Neural progenitor cell (in vitro differentiated cells): ENCODE data around the gene NTN4. TPM values are rescaled to one million over a fixed set of nuclear protein-coding genes. Genes with fewer than 3 reads are reported as not detected.

Experiments used
- DNase-seq: peaks from one replicate; pipeline ENCODE4 v3.0.0-alpha.2; 2016; ENCODE audit warnings: low spot score
- H2AFZ ChIP-seq: fragments of 200-600 bp; sonication (generic); replicated peaks from 2 replicates; pipeline ENCODE4 v1.6.1; 2016; ENCODE audit warnings: antibody characterized with exemption
- H3F3A ChIP-seq: fragments of 200-600 bp; sonication (generic); 2 replicates; pipeline ENCODE4 v1.6.1; 2016; ENCODE audit warnings: antibody characterized with exemption, low read depth
- H3K27ac ChIP-seq: fragments of 200-600 bp; sonication (generic); 2 replicates; pipeline ENCODE4 v1.5.1; 2016; ENCODE audit warnings: mild to moderate bottlenecking
- H3K27me3 ChIP-seq: fragments of 200-600 bp; sonication (generic); 2 replicates; pipeline ENCODE4 v1.6.1; 2016; ENCODE audit warnings: mild to moderate bottlenecking, moderate library complexity
- H3K36me3 ChIP-seq: fragments of 200-600 bp; sonication (generic); 2 replicates; pipeline ENCODE4 v1.5.1; 2016
- H3K4me1 ChIP-seq: fragments of 200-600 bp; sonication (generic); 2 replicates; pipeline ENCODE4 v1.6.1; 2016; ENCODE audit warnings: mixed run types
- H3K4me2 ChIP-seq: fragments of 200-600 bp; sonication (generic); 2 replicates; pipeline ENCODE4 v1.6.1; 2016
- H3K4me3 ChIP-seq: fragments of 200-600 bp; sonication (generic); 2 replicates; pipeline ENCODE4 v1.5.1; 2016
- H3K79me2 ChIP-seq: fragments of 200-600 bp; sonication (generic); 2 replicates; pipeline ENCODE4 v1.6.1; 2016; ENCODE audit warnings: low read depth
- H3K9ac ChIP-seq: fragments of 200-600 bp; sonication (generic); 2 replicates; pipeline ENCODE4 v1.6.1; 2016
- H3K9me3 ChIP-seq: fragments of 200-600 bp; sonication (generic); 2 replicates; pipeline ENCODE4 v1.5.1; 2016; ENCODE audit warnings: low read depth
- H4K20me1 ChIP-seq: fragments of 200-600 bp; sonication (generic); 2 replicates; pipeline ENCODE4 v1.6.1; 2016; ENCODE audit warnings: low read depth
- H3K27ac Mint-ChIP-seq: 3 replicates; pipeline ENCODE4 v1.8.0; 2021; ENCODE audit warnings: mixed read lengths
- H3K27me3 Mint-ChIP-seq: 2 replicates; pipeline ENCODE4 v1.8.0; 2022; ENCODE audit warnings: low read depth, mild to moderate bottlenecking, inconsistent platforms, moderate library complexity, mixed read lengths; ENCODE audit not compliant: insufficient read depth
- H3K36me3 Mint-ChIP-seq: 3 replicates; pipeline ENCODE4 v1.8.0; 2021; ENCODE audit warnings: mixed read lengths
- H3K4me1 Mint-ChIP-seq: 3 replicates; pipeline ENCODE4 v1.8.0; 2021; ENCODE audit warnings: mixed read lengths
- H3K4me3 Mint-ChIP-seq: 3 replicates; pipeline ENCODE4 v1.8.0; 2021; ENCODE audit warnings: mild to moderate bottlenecking, moderate library complexity, mixed read lengths
- H3K9me3 Mint-ChIP-seq: 3 replicates; pipeline ENCODE4 v1.8.0; 2020; ENCODE audit warnings: mixed read lengths
- CTCF ChIP-seq: fragments of 200-600 bp; sonication (generic); IDR thresholded peaks from 2 replicates; pipeline ENCODE4 v1.5.1; 2017; ENCODE audit warnings: antibody characterized with exemption, mild to moderate bottlenecking
- EZH2 ChIP-seq: fragments of 200-600 bp; sonication (generic); IDR thresholded peaks from 2 replicates; pipeline ENCODE4 v1.6.1; 2017; ENCODE audit warnings: antibody characterized with exemption, mild to moderate bottlenecking, moderate library complexity
- EZH2phosphoT487 ChIP-seq: fragments of 200-600 bp; sonication (generic); IDR thresholded peaks from 2 replicates; pipeline ENCODE4 v1.6.1; 2017; ENCODE audit warnings: antibody characterized with exemption
- total RNA-seq: library from RNA; depleted of rRNA; stranded (reverse); fragments of >200 nt; gene quantifications from 2 replicates; pipeline ENCODE4 v1.2.3, GENCODE V29; 2015; ENCODE audit warnings: low replicate concordance

NTN4 gene
- total RNA-seq, 1 donor from 2014 or later = 2.3 TPM

GRCh38 chr12:95699579-95699978 lies 91.0 kb downstream of the NTN4 start:
- Histone ChIP-seq H3K4me3 (no peak overlapping the region), H2AFZ (no peak overlapping the region), H3K79me2 (no peaks in the 10 kb centered on the region), H3K4me1 (no peaks in the 10 kb centered on the region), H3K27ac (no peak overlapping the region), H3K27me3 (no peaks in the 10 kb centered on the region), H4K20me1 (no peaks in the 10 kb centered on the region), H3K9ac (no peak overlapping the region), H3K36me3 (no peaks in the 10 kb centered on the region), H3F3A (no peaks in the 10 kb centered on the region), H3K9me3 (no peaks in the 10 kb centered on the region), H3K4me2 (no peak overlapping the region)
- TF ChIP-seq CTCF (no peak), EZH2 (no peak), EZH2phosphoT487 (no peak)
- Mint-ChIP-seq H3K4me1 (no peaks in the 10 kb centered on the region), H3K4me3 (no peak overlapping the region), H3K9me3 (no peaks in the 10 kb centered on the region), H3K27me3 (no peaks in the 10 kb centered on the region), H3K27ac (no peak overlapping the region), H3K36me3 (no peaks in the 10 kb centered on the region)
- DNase-seq = no peak

DNA sequence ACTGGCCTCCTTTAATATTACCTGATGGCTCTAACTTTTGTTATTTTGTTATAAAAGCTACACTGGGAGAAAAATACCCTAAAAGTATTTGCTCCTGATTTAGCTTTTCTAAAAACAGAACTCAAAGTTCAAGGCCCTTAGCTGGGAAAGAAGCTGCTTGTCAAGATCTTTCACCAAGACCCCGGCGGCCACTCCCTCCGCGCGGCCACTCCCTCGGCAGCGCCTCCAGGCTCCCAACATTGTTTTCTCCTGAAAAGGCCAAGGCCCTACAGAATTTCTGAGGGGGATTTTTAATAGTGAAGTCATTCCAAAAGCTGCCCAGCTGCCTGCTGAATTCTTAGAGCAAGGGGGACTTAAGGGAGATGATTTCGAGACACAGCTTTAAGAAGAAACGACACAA lies 96.4 kb downstream of the NTN4 start:
- no peak overlapping the region for H3K4me3 Mint-ChIP-seq
- H3K27ac Mint-ChIP-seq = no peak overlapping the region
- no peak overlapping the region for H3K27ac ChIP-seq
- H2AFZ ChIP-seq = no peak overlapping the region
- H3K36me3 ChIP-seq = no peaks in the 10 kb centered on the region
- no peaks in the 10 kb centered on the region for H3K27me3 Mint-ChIP-seq
- peak; percentile 9 for DNase-seq
- H3K4me1 ChIP-seq = no peaks in the 10 kb centered on the region
- TF ChIP-seq EZH2phosphoT487 (no peak), EZH2 (no peak), CTCF (no peak)
- H3K36me3 Mint-ChIP-seq = no peaks in the 10 kb centered on the region
- H3K4me2 ChIP-seq = no peak overlapping the region
- H3F3A ChIP-seq = no peaks in the 10 kb centered on the region
- no peak overlapping the region for H3K4me3 ChIP-seq
- no peaks in the 10 kb centered on the region for H3K9me3 ChIP-seq
- no peaks in the 10 kb centered on the region for H4K20me1 ChIP-seq
- H3K4me1 Mint-ChIP-seq = peaks cover 4% of the 10 kb centered on the region
- H3K9ac ChIP-seq = no peak overlapping the region
- H3K79me2 ChIP-seq = no peaks in the 10 kb centered on the region
- H3K9me3 Mint-ChIP-seq = no peaks in the 10 kb centered on the region
- no peaks in the 10 kb centered on the region for H3K27me3 ChIP-seq

DNA sequence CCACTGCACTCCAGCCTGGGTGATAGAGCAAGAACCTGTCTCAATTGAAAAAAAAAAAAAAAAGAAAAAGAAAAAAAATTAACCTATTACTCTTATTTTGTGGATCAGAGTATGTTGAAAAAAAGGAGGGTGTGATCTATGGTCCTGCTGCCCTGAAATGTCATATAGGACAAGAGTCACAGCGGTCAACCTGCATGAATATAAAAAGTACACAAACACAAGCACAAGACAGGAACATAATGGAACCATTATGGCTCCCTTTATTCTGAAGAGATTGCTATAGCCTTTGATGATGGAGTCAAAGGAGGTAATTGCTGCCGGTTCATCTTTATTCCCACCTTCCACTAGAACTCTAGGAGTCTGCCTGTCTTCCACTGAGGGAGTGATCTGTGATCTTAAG lies 96.9 kb downstream of the NTN4 start:
- no peaks in the 10 kb centered on the region for H3K9me3 ChIP-seq
- no peaks in the 10 kb centered on the region for H3K79me2 ChIP-seq
- no peaks in the 10 kb centered on the region for H4K20me1 ChIP-seq
- Mint-ChIP-seq H3K27ac (no peak overlapping the region), H3K4me1 (peaks cover 4% of the 10 kb centered on the region), H3K36me3 (no peaks in the 10 kb centered on the region), H3K9me3 (no peaks in the 10 kb centered on the region), H3K27me3 (no peaks in the 10 kb centered on the region), H3K4me3 (no peak overlapping the region)
- H3F3A ChIP-seq = no peaks in the 10 kb centered on the region
- H3K9ac ChIP-seq = no peak overlapping the region
- H3K4me1 ChIP-seq = no peaks in the 10 kb centered on the region
- H3K36me3 ChIP-seq = no peaks in the 10 kb centered on the region
- H3K27ac ChIP-seq = no peak overlapping the region
- H3K4me3 ChIP-seq = no peak overlapping the region
- H3K27me3 ChIP-seq = no peaks in the 10 kb centered on the region
- no peak overlapping the region for H3K4me2 ChIP-seq
- DNase-seq = no peak
- H2AFZ ChIP-seq = no peak overlapping the region
- TF ChIP-seq EZH2phosphoT487 (no peak), CTCF (no peak), EZH2 (no peak)
